Endometrial microvascular endothelial cells (primary cell): ENCODE data around the gene KRTAP10-3. TPM values are rescaled to one million over a fixed set of nuclear protein-coding genes. Genes with fewer than 3 reads are reported as not detected.
"Not testable (repeated sequence)": the region's sequence is repeated elsewhere in the genome, so short reads cannot be mapped to it uniquely, and the experiment has no call there.

Experiments used
- in situ Hi-C: cut with HindIII; loops from 2 replicates; pipeline ENCODE4 v1.10.0; 2017; ENCODE audit warnings: low sequenced_read_pairs, low pct_unique_long_range_greater_than_20kb; ENCODE audit errors: inconsistent ontology term
- total RNA-seq: library from RNA; depleted of rRNA; stranded (reverse); fragments of >200 nt; gene quantifications from one replicate; pipeline ENCODE4 v1.2.3, GENCODE V29; 2015; ENCODE audit errors: inconsistent ontology term

The KRTAP10-3 gene
- total RNA-seq, 1 donor from 2014 or later: not detected

DNA sequence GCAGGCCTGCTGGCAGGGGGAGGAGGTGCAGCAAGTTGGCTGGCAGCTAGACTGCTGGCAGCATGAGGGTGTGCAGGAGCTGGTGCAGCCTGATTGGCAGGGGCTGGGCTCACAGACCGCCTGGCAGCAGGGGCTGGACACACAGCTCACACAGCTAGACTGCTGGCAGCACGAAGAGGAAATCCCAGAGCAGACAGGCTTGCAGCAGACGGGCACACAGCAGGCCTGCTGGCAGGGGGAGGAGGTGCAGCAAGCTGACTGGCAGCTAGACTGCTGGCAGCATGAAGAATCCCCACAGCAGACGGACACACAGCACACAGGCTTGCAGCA lies 33.2 kb upstream of the KRTAP10-3 start:
- in situ Hi-C loops: not testable (repeated sequence)

DNA sequence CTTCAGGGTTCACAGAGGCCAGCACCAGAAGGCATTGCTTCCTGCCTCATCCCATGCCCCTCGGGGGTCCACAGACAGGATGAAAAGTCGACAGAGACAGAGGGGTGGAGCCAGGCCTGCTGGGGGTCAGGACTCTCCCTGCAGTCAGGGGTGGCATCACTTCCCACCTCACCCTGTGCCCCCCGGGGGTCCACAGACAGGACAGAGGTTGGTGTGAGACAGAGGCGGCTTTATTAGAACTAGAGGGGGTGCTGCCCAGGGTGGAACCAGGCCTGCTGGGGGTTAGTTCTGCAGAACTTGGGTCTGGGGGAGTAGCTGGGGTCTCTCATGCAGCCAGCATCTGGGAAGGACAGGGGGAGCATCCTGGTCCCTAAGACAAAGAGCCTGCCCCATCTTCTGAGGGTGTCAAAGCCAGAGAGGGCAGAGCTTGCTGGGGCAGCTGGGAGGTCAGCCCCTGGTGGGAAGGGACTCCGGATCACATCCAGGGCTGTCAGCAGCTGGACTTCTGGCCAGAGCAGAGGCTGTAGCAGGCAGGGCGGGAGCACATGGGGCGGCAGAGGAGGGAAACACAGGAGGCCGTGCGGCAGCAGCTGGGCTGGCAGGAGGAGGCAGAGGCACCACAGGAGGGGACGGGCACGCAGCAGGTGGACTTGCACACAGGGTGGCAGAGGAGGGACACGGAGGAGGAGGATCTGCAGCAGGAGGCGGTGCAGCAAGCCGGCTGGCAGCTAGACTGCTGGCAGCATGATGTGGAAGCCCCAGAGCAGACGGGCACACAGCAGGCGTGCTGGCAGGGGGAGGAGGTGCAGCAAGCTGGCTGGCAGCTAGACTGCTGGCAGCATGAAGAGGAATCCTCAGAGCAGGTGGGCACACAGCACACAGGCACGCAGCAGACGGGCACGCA lies 32.6 kb upstream of the KRTAP10-3 start:
- in situ Hi-C loops: not testable (repeated sequence)

DNA sequence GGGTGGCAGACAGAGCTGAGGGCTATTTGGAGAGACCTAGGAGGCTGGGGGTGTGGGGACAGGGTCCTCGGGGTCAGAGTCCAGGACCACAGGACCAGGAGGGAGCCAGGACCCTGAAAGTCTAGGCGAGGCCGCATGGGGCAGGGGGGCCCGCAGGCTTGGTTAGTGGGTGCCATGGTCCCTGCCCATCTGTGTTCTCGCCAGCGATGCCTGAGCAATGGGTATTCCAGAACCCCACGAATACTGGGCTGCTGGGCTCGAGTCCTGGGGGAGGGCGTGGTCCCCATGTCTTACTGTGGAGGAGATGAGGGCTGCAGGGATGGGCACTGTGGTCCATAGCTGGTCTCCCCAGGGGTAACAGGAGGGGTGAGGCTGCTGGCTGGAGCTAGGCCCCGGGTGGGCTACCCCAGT lies 31.7 kb upstream of the KRTAP10-3 start:
- in situ Hi-C loops: no loop called here

DNA sequence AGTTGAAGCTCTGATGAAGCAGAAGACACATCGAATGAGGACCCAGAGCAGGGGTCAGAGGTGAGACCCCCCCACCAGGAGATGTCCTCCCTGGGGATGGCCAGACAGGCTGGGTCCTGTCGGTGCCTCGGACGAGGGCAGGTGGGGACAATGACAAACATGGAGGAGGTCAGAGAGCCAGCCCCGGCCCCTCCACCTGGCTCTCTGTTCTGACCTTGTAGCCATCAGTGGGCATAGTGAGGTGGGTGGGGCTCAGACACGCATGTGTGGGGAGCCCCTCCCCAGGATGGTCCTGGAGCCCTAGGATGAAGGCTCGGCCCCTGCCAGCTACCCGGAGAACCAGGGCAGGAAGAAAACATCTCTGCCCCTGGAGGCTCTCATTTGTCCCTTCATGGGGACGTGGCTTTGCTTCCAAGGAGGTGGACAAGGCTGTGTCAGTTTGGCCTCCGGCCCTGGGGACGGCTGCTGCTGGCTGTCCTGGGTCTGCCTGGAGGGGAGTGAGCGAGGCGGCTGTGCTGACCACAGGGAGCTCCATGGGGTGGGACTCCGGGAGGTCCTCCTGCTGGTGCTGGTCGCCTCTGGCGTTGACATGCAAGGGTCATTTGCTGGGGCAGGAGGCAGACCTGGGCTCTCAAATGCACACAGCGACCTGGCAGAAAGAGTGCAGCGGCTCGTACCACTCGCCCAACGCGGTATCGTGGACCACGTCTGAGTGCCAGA lies 31.2 kb upstream of the KRTAP10-3 start:
- in situ Hi-C loops: no loop called here

DNA sequence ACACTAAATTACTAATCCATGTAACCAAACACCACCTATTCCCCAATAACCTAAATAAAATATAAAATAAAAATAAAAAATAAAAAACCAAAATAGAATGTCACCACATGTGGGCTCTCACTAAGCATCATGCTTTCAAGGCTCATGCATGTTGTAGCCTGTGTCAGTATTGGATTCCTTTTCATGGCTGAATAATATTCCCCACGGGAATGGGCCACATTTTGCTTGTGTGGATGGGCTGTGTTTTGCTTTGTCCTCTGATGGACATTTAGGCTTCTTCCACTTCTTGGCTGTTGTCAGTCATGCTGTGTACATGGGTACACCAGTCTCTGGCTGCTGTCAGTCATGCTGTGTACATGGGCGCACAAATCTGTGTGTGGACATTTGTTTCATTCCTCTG lies 30.5 kb upstream of the KRTAP10-3 start:
- in situ Hi-C loops: no loop called here

DNA sequence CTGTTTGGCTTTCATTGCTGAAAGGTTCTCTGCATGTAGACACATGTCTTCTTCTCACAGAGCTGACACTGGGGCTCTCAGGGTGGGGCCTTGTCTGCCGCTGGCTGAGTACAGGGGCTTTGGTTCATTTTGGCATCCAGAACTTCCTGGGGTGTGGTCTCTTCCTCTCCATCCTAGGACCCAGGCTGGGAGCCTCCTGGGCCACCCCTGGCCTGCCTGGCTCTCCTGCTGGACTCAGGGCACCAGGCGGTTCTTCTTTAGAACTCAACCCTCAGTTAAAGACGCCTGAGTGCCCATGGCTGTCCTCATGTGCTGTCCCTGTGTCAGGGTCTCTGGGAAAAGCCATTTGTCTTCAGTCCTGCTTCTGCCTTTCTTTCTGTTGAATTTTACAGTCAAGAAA lies 27.3 kb upstream of the KRTAP10-3 start:
- in situ Hi-C loops: no loop called here

DNA sequence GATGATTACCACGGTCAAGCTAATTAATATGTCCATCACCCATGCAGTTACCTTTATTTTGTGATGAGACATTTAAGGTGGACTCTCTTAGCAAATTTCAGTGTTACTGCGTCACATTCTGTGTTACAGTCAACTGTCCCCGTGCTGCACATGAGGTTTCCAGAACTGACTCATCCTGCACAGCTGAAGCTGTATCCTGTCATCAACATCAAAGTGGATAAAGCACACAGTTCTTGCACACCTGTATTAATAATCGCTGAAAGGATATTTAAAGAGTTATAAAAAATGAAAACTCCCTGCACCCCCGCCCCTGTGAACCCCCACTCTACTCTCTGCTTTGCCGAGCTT lies 25.2 kb upstream of the KRTAP10-3 start:
- in situ Hi-C loops: no loop called here

DNA sequence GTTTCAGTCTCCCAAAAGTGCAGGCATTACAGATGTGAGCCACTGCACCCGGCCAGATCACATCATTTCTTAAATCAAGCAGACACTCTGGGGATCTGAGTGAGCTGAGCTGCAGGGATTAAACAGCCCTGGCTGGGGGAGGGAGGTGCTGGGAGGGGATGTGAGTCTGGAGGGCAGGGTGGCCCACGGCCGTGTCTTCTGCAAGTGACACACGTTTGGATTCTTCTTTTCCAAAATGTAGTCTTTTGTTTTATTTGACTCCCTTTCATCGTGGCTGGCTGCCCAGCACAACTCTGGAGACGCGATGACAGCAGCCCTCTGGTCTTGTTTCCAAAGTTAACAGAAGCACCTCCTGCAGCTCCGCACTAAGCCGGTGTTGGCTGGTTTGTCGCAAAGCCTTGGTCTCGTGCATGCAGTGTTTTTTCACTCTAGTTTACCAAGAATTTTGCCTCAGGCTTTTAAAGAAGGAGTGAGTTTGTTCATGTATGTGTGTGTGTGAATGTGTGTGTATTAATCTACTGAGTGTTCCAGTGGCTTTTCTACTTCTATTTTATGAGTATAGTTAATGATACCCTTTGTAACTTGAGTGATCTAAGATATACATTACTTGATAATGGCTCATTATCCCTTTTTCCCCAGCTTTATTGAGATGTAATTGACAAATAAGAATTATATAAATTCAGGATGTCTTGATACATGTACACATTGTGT lies 24.6 kb upstream of the KRTAP10-3 start:
- in situ Hi-C loops: no loop called here

DNA sequence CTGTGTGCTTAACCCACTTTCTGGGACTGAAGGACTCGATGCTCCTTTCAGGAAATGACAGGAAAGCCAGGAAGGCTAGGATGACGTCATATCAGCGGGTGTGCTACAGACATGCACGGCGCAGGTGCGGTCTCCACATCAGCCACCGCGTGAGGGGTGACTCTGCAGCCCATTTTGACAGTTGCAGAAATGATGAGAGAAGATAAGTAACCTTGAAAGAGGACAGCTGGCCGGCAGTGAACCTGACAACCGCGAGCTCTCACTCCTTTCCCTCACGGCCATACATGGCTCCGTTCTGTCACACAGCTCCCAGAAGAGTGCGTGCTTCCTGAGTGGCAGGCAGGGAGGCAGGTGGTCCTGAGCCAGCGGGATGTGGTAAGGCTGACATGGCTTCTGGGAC lies 23.5 kb upstream of the KRTAP10-3 start:
- in situ Hi-C loops: no loop called here

DNA sequence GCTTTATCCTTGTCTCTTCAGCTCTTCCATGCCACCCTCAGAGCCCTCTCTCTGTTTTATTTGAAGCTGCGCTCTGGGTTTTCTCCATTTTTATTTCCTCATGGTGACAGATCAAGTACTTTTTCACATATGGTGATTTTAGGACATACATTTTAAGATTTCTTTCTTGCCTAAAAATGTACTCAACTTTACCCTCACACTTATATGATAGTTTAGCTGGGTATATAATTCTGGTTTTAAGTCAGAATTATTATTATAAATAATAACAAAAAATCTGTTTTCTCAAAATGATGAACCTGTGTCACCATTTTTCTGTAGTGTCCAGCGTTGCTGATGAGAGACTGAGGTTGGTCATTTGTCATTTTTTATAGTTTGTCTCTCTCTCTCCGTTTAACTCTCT lies 22.6 kb upstream of the KRTAP10-3 start:
- in situ Hi-C loops: no loop called here

DNA sequence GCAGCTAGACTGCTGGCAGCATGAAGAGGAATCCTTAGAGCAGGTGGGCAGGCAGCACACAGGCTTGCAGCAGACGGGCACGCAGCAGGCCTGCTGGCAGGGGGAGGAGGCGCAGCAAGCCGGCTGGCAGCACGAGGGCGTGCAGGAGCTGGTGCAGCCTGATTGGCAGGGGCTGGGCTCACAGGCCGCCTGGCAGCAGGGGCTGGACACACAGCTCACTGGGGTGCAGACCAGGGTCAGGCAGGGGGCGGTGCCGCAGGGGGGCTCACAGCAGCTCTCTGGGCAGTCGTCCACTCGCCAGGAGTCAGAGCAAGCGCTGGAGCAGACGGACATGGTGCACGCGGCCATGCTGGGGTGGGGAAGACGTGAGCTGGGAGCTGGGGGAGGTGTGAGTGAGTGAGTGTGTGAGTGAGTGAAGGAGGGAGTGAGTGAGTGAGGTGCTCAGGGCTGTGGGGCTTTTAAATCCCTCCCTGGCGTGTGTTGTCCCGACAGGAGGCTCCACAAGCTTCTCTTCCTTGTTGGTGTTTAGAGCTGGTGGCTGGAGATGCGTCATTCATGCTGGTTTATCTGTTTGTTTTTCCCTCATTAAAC lies 21.7 kb upstream of the KRTAP10-3 start, which contains the start of gene KRTAP10-5:
Gene KRTAP10-5, minus strand, starts transcription at position 374 of the 591 bp plus-strand sequence. Its CDS starts 26 bp downstream, at position 348.
- in situ Hi-C loops: not testable (repeated sequence)

DNA sequence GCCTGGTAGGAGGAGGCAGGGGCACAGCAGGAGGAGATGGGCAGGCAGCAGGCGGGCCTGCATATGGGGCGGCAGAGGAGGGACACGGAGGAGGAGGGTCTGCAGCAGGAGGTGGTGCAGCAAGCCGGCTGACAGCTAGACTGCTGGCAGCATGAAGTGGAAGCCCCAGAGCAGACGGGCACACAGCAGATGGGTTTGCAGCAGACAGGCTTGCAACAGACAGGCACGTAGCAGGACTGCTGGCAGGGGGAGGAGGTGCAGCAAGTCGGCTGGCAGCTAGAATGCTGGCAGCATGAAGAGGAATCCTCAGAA lies 21.2 kb upstream of the KRTAP10-3 start:
- in situ Hi-C loops: no loop called here

DNA sequence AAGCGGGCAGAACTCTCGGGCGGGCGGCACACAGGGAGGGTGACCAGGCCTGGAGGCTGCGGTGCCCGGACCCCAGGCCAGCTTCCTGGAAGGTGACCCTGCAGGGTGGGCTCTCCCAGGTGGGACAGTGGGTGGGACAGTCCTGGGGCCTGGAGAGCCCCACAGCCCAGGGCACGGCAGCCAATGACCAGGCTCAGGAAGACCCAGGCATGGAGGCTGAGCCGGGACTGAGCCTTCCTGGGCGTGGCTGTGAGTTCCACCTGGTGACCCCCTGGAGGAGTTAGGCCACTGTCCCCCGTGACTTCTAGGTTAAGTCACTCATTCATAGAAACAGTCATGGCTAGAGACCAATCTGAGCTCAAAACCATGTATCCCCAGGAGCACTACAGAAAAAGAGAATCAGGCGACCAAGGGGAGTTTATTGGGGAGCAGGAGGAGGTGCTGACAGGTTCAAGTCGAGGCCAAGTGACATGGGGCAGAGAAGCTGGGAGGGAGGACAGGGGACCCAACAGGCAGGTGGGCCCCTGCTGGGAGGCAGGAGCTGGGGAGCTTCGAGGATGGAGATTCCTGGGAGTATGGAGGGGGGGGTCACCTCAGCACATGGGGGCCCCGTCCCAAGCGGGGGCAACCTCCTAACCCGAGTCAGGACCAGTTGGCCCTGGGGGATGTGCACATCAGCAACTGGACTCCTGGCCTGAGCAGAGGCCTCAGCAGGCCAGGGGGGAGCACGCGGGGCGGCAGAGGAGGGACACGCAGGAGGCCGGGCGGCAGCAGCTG lies 20.6 kb upstream of the KRTAP10-3 start:
- in situ Hi-C loops: no loop called here

DNA sequence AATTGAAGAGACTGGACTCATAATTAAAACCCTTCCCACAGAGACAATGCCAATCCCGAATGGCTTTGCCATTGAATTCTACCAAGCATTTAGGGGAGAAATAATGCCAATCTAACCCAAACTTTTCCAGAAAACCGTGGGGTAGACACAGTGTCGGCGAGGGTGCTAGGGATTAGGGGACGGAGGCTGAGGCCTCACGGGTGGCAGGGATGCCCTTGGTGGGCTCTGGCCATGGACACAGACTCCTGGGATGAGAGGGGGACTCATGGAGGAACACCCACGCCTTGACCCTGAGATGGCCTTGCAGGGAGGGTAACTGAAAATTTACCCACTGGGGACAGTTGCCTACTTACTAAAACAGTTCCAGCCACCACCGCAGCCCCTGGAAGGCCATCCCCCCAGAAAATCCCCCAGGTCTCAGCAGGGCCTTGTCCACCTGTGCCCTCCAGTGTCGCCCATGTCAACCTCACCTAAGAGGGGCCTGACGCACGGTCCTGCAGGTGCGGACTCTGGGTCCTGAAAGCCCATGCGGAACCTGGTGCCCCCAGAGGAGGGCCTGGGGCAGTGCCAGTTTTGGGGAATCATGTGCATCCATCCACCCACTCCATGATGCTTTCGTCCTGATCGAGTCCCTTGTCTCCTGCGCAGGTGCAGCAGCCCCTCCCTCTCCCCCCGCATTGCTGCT lies 19.9 kb upstream of the KRTAP10-3 start:
- in situ Hi-C loops: no loop called here

DNA sequence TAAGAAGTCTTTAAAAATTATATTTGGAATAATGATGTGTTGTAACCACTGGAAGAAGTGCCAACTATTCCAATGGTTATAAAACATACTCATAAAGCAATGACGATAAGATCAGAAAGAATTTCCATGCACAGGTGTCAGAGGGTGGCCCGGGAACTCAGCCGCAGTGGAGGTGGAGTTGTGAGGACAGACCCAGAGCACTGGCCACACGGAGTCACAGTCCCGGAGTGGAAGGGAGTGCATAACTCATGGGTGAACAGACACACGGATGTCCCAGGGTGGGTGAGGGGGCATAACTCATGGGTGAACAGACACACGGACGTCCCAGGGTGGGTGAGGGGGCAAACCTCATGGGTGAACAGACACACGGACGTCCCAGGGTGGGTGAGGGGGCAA lies 17.4 kb upstream of the KRTAP10-3 start:
- in situ Hi-C loops: no loop called here

DNA sequence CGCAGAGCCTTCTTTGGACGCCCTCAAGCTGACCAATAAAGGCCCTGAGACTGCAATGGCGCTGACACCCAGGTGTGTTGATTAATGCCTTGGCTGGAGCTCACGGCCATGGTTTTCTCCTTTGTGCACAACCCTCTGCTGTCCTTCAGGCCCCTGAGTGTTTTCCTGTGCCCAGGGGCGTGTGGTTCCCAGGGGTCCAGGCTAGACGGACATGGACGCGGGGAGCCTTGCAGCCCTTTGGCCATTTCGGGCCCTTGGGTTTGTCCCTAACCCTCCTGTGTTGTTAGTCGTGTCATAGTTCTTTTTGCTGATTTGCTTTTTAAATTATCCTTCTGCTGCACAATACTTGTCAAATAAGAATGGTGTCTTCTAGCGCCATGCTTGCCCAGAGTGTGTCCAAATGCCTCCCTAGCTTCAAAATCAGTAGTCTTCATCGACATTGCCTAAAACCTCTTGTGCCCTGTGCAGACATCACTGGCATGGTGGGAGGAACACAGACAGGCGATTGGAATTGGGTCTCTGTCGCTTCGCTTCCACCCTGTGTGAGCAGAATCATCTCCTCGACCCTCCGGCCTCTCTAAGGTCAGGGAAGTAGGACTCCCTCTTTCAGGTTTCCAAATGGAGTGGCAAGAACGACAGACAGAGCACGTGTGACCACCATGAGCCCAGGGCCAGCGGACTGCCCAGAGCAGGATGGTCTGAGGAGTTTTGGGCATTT lies 16.9 kb upstream of the KRTAP10-3 start:
- in situ Hi-C loops: no loop called here

DNA sequence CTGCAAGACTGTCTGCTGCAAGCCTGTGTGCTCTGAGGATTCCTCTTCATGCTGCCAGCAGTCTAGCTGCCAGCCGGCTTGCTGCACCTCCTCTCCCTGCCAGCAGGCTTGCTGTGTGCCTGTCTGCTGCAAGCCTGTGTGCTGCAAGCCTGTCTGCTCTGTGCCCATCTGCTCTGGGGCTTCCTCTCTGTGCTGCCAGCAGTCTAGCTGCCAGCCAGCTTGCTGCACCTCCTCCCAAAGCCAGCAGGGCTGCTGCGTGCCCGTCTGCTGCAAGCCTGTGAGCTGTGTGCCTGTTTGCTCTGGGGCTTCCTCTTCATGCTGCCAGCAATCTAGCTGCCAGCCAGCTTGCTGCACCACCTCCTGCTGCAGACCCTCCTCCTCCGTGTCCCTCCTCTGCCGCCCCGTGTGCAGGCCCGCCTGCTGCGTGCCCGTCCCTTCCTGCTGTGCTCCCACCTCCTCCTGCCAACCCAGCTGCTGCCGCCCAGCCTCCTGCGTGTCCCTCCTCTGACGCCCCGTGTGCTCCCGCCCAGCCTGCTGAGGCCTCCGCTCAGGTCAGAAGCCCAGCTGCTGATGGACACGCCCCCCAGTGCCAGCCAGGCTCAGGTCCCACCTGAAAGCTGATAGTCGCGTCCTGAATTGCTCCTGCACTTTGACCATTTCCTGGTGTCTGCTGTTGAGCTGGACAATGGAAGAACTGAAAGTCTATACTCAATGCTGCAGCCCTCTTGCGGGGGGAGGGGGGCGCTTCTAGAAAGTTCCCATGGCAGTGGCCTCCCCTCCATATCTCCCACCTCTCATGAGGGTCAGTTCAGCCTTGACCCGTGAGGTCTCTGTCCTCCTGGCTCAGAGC lies 16.1 kb upstream of the KRTAP10-3 start:
- in situ Hi-C loops: no loop called here
